Lower leg skin (tissue), 4 donors: ENCODE measurements around the gene RAX2. TPM values are rescaled to one million over a fixed set of nuclear protein-coding genes. Genes with fewer than 3 reads are reported as not detected.

Source experiments
- DNase-seq, 2 donors: peaks; one replicate each; pipeline ENCODE4 v3.0.0-alpha.2; 2019; ENCODE audit warnings: low spot score in 2 of 2
- H3K4me3 ChIP-seq: fragments of 200-600 bp; sonication (generic); 2 replicates; pipeline ENCODE4 v1.5.1; 2017; ENCODE audit warnings: mild to moderate bottlenecking, low read depth; ENCODE audit not compliant: poor library complexity, severe bottlenecking
- POLR2A ChIP-seq, 2 donors: fragments of 450-650 bp; IDR thresholded peaks; one replicate each; pipeline ENCODE4 v1.6.1; 2016 to 2017; ENCODE audit warnings: antibody characterized with exemption in 2 of 2, mild to moderate bottlenecking in 1 of 2, moderate library complexity in 1 of 2
- WGBS, 2 donors: methylation state at CpG; one replicate each; pipeline ENCODE4 v1.1.5; 2018; 5-methylcytosine and 5-hydroxymethylcytosine counted together
- intact Hi-C: fragments of 100-400 bp; cut with DNase I; formaldehyde crosslinking; loops from one replicate; pipeline ENCODE4 v1.15.0; 2023; ENCODE audit warnings: low total_unique reads
- total RNA-seq, 4 donors: library from RNA; depleted of rRNA; stranded (reverse); fragments of >200 nt; gene quantifications; one replicate each; pipeline ENCODE4 v1.1.0, GENCODE V29; 2016
- TF ChIP-seq, protein P1 (sequence below), 3 donors: fragments of 450-650 bp; IDR thresholded peaks; one replicate each; pipeline ENCODE4 v1.5.1; 2016; ENCODE audit warnings: antibody characterized with exemption in 3 of 3, mild to moderate bottlenecking in 3 of 3, moderate library complexity in 2 of 3

RAX2 gene
- total RNA-seq, 4 donors from 2014 or later = not detected

DNA sequence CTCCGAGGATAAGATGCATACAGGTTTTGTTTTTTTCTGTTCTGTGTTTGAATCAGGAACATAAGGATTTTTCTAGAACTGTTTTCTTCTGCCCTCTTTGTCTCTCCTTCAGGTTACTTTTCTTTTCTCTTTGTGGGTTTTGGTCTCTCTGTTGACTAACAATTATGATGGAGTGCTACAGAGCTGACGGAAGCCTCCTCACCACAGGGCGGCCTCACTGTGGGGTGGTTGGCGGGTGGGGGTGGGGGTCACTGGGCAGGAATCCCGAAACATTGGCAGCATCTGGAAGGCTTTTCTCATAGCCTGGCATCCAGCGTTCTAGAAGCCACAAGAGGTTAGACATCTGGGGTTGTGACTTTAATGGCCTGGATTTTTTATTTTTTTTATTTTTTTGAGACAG is 26.1 kb upstream of the RAX2 start:
- H3K4me3 ChIP-seq = no peak overlapping the region
- 50 to 57% methylated on average over 6 of the region's 6 CpGs for WGBS, 2 donors
- intact Hi-C loops = no loop called here
- no peak for TF ChIP-seq POLR2A (IDR thresholded peaks at IDR 0.05)
- TF ChIP-seq, protein P1, sequence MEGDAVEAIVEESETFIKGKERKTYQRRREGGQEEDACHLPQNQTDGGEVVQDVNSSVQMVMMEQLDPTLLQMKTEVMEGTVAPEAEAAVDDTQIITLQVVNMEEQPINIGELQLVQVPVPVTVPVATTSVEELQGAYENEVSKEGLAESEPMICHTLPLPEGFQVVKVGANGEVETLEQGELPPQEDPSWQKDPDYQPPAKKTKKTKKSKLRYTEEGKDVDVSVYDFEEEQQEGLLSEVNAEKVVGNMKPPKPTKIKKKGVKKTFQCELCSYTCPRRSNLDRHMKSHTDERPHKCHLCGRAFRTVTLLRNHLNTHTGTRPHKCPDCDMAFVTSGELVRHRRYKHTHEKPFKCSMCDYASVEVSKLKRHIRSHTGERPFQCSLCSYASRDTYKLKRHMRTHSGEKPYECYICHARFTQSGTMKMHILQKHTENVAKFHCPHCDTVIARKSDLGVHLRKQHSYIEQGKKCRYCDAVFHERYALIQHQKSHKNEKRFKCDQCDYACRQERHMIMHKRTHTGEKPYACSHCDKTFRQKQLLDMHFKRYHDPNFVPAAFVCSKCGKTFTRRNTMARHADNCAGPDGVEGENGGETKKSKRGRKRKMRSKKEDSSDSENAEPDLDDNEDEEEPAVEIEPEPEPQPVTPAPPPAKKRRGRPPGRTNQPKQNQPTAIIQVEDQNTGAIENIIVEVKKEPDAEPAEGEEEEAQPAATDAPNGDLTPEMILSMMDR (IDR thresholded peaks at IDR 0.05) = no peak
- no peak for DNase-seq

DNA sequence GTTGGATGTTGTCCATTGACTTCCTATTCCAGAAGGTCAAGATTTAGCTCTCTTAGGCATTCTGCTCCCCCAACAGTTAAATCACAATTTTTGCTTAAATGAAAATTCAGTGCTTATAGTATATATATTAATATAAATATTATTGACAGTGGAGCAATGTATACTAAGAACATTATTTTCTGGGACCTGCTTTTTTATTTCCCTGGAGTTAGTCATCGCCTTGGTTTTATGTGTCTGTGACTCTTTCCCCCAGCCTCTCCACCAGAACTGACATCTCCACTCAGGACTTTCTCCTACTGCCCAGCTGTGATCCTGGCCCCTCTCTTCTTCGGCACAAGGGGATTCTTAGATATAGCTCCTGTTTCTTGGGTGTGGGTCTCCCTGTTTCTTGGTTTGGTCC is 24.3 kb upstream of the RAX2 start:
- no peak overlapping the region for H3K4me3 ChIP-seq
- DNase-seq = no peak
- TF ChIP-seq POLR2A (IDR thresholded peaks at IDR 0.05) = no peak
- TF ChIP-seq, protein P1 (IDR thresholded peaks at IDR 0.05) = no peak
- WGBS, 2 donors = 93 to 98% methylated on average over 2 of the region's 2 CpGs
- intact Hi-C loops = no loop called here

DNA sequence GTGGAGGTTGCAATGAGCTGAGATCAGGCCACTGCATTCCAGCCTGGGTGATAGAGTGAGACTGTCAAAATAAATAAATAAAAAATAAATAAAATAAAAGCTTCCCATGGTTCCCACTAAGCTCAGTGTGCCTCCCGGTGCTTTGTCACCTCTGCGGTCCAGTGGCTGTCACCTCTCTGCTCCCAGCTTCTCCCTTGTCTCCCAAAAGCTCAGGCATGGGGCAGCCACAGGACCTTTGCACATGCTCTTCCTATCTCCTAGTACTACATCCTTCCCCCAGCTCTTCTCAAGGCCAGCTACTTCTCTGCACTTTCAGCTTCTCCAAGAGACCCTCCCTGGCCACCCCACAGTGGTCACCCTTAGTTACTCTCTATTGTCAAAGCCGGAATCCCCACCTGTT is 21.8 kb upstream of the RAX2 start:
- no peak for DNase-seq
- 92 to 98% methylated on average over 3 of the region's 3 CpGs for WGBS, 2 donors
- TF ChIP-seq, protein P1 (IDR thresholded peaks at IDR 0.05) = no peak
- TF ChIP-seq POLR2A (IDR thresholded peaks at IDR 0.05) = no peak
- intact Hi-C loops = no loop called here
- H3K4me3 ChIP-seq = no peak overlapping the region

DNA sequence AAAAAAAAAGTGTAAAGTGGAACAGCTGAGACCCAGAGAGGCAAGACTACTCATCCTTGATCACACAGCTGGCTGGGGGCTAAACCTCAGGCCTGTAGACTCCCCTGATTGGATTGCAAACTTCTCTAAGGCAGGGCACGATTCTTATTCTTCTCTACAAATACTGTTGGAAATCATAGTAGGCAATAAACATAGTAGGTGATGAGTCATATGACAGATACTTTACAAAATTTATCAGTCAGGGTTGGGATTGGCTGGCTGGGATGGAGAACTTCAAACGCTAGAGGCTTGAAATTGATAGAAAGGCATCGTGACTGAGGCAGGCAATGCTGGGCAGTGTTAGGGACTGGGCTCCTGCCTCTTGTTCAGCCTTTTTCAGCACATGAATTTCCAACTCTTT is 20.1 kb upstream of the RAX2 start:
- intact Hi-C loops = no loop called here
- no peak for DNase-seq
- TF ChIP-seq POLR2A (IDR thresholded peaks at IDR 0.05) = no peak
- TF ChIP-seq, protein P1 (IDR thresholded peaks at IDR 0.05) = no peak
- H3K4me3 ChIP-seq = no peak overlapping the region
- 58 to 71% methylated on average over 3 of the region's 3 CpGs for WGBS, 2 donors

DNA sequence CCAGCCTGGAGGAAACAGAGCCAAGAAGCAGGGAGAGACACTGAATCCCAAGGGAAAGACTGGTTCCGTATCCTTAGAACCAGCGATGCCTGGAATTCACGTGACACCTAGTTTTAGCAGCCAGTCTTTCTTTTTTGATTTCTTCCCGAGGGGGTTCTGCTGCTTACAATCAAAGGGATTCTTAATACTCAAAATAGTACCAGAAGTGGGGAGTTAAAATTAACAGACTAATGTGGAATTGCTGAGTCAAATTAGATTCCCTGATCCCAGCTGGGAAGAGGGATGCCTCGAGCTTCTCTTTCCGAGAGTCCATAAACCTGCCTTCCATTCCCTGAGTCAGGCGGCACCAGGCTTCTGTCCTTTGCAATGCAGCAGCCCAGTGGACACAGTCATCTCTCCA is 18.9 kb upstream of the RAX2 start:
- intact Hi-C loops = no loop called here
- TF ChIP-seq POLR2A (IDR thresholded peaks at IDR 0.05) = no peak
- no peak overlapping the region for H3K4me3 ChIP-seq
- DNase-seq = no peak
- WGBS, 2 donors = 72 to 74% methylated on average over 7 of the region's 7 CpGs

DNA sequence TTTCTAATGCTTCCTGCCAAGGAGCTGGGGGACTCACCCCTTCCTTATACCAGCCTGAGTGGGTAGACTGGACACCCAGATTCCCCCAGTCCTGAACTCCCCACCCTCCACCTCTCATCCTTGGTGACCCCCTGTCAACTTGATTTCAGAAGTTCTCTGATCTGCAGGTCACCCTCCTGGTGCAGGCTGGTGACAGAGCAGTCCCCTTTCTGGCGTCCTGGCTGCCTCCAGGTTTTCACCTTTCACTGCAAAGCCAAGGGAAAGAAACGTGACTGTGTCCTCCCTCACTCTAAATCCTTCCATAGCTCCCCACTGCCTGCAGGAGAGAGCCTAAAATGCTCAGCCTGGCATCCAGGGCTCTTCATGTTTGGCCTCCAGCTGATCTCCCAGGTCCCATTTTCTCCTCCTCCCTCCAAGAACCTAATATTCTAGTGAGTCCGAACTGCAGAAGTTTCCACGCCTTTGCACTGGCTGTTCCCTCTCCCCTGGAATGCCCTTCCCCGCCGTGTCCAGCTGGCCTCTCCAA is 18.2 kb upstream of the RAX2 start:
- no peak for TF ChIP-seq POLR2A (IDR thresholded peaks at IDR 0.05)
- TF ChIP-seq, protein P1 (IDR thresholded peaks at IDR 0.05) = no peak
- H3K4me3 ChIP-seq = no peak overlapping the region
- DNase-seq = no peak
- whole genome bisulfite sequencing, 2 donors = 75 to 79% methylated on average over 6 of the region's 6 CpGs
- intact Hi-C loops = no loop called here
